C4-2B (cell line): Measurements from ENCODE around the gene PACS2.

Experiments
- ZFX ChIP-seq: fragments of 450-650 bp; IDR thresholded peaks from 2 replicates; pipeline ENCODE4 v1.6.1; 2017
- TF ChIP-seq, protein P1 (sequence below): fragments of 450-650 bp; conservative IDR thresholded peaks from 2 replicates; pipeline ENCODE4 v1.5.1; 2017; ENCODE audit warnings: mild to moderate bottlenecking

DNA sequence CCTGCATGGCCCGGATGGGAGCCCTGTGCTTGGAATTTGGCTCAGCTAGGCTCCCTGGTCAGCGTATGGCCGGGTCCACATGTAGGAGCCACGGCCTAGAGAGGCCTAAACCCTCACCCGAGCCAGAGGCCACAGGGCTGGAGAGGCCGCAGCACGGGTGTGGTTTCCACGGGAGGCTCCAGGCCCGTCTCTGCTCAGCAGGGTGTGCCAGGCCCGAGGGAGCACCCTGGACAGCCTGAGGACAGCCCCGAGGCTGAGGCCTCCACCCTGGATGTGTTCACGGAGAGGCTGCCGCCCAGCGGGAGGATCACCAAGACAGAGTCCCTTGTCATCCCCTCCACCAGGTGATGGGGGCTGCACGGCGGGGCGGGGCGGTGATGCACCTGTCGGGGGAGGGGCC lies 66.2 kb downstream of the PACS2 start:
- TF ChIP-seq, protein P1, sequence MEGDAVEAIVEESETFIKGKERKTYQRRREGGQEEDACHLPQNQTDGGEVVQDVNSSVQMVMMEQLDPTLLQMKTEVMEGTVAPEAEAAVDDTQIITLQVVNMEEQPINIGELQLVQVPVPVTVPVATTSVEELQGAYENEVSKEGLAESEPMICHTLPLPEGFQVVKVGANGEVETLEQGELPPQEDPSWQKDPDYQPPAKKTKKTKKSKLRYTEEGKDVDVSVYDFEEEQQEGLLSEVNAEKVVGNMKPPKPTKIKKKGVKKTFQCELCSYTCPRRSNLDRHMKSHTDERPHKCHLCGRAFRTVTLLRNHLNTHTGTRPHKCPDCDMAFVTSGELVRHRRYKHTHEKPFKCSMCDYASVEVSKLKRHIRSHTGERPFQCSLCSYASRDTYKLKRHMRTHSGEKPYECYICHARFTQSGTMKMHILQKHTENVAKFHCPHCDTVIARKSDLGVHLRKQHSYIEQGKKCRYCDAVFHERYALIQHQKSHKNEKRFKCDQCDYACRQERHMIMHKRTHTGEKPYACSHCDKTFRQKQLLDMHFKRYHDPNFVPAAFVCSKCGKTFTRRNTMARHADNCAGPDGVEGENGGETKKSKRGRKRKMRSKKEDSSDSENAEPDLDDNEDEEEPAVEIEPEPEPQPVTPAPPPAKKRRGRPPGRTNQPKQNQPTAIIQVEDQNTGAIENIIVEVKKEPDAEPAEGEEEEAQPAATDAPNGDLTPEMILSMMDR: no peak
- TF ChIP-seq ZFX: no peak
